Measurements from ENCODE around the gene CFAP410. TPM values are rescaled to one million over a fixed set of nuclear protein-coding genes. Genes with fewer than 3 reads are reported as not detected.
"Not testable (repeated sequence)": the region's sequence is repeated elsewhere in the genome, so short reads cannot be mapped to it uniquely, and the experiment has no call there.

CFAP410 gene
- total RNA-seq, 3 donors from 2014 or later, result 22.2 to 31.1 (median 27.8) TPM

DNA sequence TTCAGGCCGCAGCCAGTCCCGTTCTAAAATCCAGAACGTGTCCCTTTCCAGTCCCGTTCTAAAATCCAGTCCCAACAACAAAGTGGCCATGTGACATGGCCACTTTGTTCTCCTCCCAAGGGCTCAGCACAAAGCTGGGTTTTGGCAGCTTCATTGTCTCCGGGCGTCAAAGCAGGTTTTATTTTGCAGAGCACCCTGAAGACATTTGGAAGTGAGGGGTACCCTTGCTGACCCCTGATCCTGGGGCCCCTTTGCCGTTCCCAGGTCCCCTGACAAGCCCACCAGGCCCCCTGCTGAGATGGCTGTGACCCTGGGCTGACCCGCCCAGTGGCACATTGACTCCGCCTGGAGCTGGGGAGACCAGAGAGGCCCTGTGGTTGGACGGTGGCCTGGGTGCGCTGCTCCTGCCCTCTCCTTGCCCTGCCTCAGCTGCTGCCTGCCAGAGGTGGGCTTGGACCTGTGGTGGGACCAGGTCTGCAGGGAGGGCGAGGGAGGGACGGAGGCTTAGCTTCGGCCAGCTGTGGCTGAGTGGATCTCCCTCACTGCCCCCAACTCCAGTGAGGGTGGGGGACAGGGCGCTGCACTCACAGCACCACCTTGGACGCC, 35.1 kb downstream of the CFAP410 start:
- Histone ChIP-seq H3K36me3 (no peaks in the 10 kb centered on the region), H3K27ac (peak overlapping the region; percentile 61 to 70), H3K4me3 (no peak overlapping the region), H3K27me3 (no peaks in the 10 kb centered on the region), H3K9me3 (no peaks in the 10 kb centered on the region), H3K4me1 (peaks cover 3 to 33% of the 10 kb centered on the region in 2 donors)
- intact Hi-C loops (cut with DNase I; ENCODE audit: low total_unique reads), result no loop called here
- TF ChIP-seq POLR2A (IDR thresholded peaks at IDR 0.05) (no peak), POLR2AphosphoS5 (IDR thresholded peaks at IDR 0.05) (no peak)
- TF ChIP-seq, protein P1, sequence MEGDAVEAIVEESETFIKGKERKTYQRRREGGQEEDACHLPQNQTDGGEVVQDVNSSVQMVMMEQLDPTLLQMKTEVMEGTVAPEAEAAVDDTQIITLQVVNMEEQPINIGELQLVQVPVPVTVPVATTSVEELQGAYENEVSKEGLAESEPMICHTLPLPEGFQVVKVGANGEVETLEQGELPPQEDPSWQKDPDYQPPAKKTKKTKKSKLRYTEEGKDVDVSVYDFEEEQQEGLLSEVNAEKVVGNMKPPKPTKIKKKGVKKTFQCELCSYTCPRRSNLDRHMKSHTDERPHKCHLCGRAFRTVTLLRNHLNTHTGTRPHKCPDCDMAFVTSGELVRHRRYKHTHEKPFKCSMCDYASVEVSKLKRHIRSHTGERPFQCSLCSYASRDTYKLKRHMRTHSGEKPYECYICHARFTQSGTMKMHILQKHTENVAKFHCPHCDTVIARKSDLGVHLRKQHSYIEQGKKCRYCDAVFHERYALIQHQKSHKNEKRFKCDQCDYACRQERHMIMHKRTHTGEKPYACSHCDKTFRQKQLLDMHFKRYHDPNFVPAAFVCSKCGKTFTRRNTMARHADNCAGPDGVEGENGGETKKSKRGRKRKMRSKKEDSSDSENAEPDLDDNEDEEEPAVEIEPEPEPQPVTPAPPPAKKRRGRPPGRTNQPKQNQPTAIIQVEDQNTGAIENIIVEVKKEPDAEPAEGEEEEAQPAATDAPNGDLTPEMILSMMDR (IDR thresholded peaks at IDR 0.05), result no peak
- DNase-seq (ENCODE audit: low spot score in 2 of 2), result no peak

GRCh38 chr21:44303490-44303981, 35.7 kb downstream of the CFAP410 start:
- TF ChIP-seq POLR2A (IDR thresholded peaks at IDR 0.05) (no peak), POLR2AphosphoS5 (IDR thresholded peaks at IDR 0.05) (no peak)
- TF ChIP-seq, protein P1 (IDR thresholded peaks at IDR 0.05), result no peak
- Histone ChIP-seq H3K9me3 (no peaks in the 10 kb centered on the region), H3K4me3 (no peak overlapping the region), H3K27ac (peak overlapping the region; percentile 61 to 70), H3K27me3 (no peaks in the 10 kb centered on the region), H3K4me1 (peaks cover 3 to 33% of the 10 kb centered on the region in 2 donors), H3K36me3 (no peaks in the 10 kb centered on the region)
- intact Hi-C loops (cut with DNase I; ENCODE audit: low total_unique reads), result no loop called here
- no peak for DNase-seq (ENCODE audit: low spot score in 2 of 2)

GRCh38 chr21:44302573-44303401, 36.4 kb downstream of the CFAP410 start:
- TF ChIP-seq, protein P1 (IDR thresholded peaks at IDR 0.05), result peak in 1 of 3 donors; percentile 7
- H3K36me3 ChIP-seq; H3K9me3 ChIP-seq; H3K27me3 ChIP-seq; H3K4me3 ChIP-seq; intact Hi-C loops (cut with DNase I; ENCODE audit: low total_unique reads); DNase-seq (ENCODE audit: low spot score in 2 of 2): not testable (repeated sequence)
- Histone ChIP-seq H3K4me1 (peaks cover 3 to 32% of the 10 kb centered on the region in 2 donors), H3K27ac (peak overlapping the region in 1 of 2 donors; percentile 9)

DNA sequence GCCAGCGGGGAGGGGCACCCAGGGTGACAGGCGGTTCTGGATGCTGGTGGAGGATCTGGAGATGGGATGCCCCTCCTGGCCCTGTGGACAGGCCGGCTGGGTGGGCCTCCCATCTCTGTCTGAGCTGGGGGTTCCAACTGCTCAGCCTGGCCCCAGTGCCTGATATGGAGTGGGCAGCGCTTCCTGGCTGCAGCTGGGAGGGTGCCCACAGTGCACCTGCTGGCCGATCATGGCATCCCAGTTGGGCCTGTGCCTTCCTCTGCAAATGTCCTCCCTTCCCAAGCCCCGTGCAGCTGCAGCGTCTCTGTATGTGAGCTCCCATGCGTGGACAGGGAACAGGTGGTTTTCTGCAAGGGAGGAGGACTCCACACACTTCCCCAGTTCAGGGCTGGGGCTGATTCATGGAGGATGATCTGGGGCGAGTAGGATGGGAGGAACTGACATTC, 37.2 kb downstream of the CFAP410 start:
- TF ChIP-seq, protein P1 (IDR thresholded peaks at IDR 0.05), result no peak
- no peak for TF ChIP-seq POLR2AphosphoS5 (IDR thresholded peaks at IDR 0.05)
- H3K36me3 ChIP-seq, result no peaks in the 10 kb centered on the region
- H3K9me3 ChIP-seq, result no peaks in the 10 kb centered on the region
- peak overlapping the region in 1 of 2 donors; percentile 87 for H3K27ac ChIP-seq
- intact Hi-C loops (cut with DNase I; ENCODE audit: low total_unique reads), result no loop called here
- no peak for DNase-seq (ENCODE audit: low spot score in 2 of 2)
- peaks cover 3 to 34% of the 10 kb centered on the region in 2 donors for H3K4me1 ChIP-seq
- H3K4me3 ChIP-seq, result no peak overlapping the region
- no peaks in the 10 kb centered on the region for H3K27me3 ChIP-seq

DNA sequence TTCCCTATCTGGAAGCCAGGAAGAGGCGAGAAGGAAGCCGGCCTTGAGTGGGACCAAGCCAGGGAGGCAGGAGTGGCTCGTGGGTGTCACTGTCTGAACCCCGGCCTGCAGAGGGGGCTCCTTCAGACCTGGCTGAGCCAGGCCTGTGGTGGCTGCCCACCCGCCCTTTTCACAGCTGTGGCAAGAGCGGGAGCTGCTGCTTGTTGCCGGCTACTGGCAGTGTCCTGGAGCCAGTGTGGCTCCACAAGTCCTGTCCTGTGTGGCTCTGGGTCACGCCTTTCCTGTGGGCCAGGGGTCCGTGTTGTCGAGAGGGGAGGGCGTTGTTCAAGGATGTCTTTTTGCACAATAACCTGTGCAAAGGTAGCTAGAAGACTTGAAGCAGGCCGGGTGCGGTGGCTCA, 38.0 kb downstream of the CFAP410 start:
- no peaks in the 10 kb centered on the region for H3K27me3 ChIP-seq
- H3K4me1 ChIP-seq, result peaks cover 0 to 28% of the 10 kb centered on the region in 2 donors
- H3K27ac ChIP-seq, result peak overlapping the region; percentile 87 to 98
- TF ChIP-seq POLR2AphosphoS5 (IDR thresholded peaks at IDR 0.05), result no peak
- TF ChIP-seq, protein P1 (IDR thresholded peaks at IDR 0.05), result no peak
- TF ChIP-seq POLR2A (IDR thresholded peaks at IDR 0.05), result no peak
- H3K36me3 ChIP-seq, result no peaks in the 10 kb centered on the region
- H3K4me3 ChIP-seq, result peak overlapping the region; percentile 82 to 95 (median 93)
- DNase-seq (ENCODE audit: low spot score in 2 of 2), result no peak
- no peaks in the 10 kb centered on the region for H3K9me3 ChIP-seq
- intact Hi-C loops (cut with DNase I; ENCODE audit: low total_unique reads), result no loop called here

Data from breast epithelium (tissue), 4 donors.